Measurements from ENCODE around the gene RFT1.

DNA sequence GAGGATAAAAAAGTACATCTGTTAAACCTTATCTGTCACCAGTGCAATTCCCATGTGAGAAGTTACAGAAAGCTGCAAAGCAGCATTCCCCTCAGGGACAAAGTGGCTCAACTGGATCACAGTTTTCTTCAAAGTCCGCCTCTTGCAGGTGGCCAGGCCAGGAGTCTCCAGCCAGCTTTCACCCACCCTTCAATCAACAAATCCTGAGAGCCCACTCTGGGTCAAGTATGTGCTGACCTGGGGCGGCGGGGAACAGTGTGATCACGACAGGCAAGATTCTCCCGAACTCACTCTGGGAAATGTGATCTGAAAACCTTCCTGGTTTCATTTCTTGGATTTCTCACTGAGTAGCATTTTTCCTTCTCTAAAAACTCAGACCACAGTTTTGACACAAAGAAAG lies 39.2 kb downstream of the RFT1 start:
- no peak for TF ChIP-seq POLR2A (IDR thresholded peaks at IDR 0.05; ENCODE audit: low read depth, low read length)
- TF ChIP-seq, protein P1, sequence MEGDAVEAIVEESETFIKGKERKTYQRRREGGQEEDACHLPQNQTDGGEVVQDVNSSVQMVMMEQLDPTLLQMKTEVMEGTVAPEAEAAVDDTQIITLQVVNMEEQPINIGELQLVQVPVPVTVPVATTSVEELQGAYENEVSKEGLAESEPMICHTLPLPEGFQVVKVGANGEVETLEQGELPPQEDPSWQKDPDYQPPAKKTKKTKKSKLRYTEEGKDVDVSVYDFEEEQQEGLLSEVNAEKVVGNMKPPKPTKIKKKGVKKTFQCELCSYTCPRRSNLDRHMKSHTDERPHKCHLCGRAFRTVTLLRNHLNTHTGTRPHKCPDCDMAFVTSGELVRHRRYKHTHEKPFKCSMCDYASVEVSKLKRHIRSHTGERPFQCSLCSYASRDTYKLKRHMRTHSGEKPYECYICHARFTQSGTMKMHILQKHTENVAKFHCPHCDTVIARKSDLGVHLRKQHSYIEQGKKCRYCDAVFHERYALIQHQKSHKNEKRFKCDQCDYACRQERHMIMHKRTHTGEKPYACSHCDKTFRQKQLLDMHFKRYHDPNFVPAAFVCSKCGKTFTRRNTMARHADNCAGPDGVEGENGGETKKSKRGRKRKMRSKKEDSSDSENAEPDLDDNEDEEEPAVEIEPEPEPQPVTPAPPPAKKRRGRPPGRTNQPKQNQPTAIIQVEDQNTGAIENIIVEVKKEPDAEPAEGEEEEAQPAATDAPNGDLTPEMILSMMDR (IDR thresholded peaks at IDR 0.05; ENCODE audit: extremely low read depth in 1 of 2, insufficient read depth in 1 of 2, low read depth in 1 of 2, low read length in 2 of 2), result no peak
- TF ChIP-seq FOS (IDR thresholded peaks at IDR 0.05; ENCODE audit: borderline replicate concordance, insufficient read depth, low read length), result no peak
- no peak for TF ChIP-seq EZH2 (IDR thresholded peaks at IDR 0.05; ENCODE audit: borderline replicate concordance, low read depth, low read length, severe bottlenecking)
- no peak for TF ChIP-seq JUN (IDR thresholded peaks at IDR 0.05; ENCODE audit: borderline replicate concordance, insufficient read depth, insufficient read length, low read depth)
- TF ChIP-seq POLR2AphosphoS5 (IDR thresholded peaks at IDR 0.05; ENCODE audit: insufficient read depth, low read depth, low read length), result no peak
- TF ChIP-seq, protein P2, sequence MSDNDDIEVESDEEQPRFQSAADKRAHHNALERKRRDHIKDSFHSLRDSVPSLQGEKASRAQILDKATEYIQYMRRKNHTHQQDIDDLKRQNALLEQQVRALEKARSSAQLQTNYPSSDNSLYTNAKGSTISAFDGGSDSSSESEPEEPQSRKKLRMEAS (IDR thresholded peaks at IDR 0.05; ENCODE audit: insufficient read depth, insufficient read length), result no peak
- TF ChIP-seq GATA2 (IDR thresholded peaks at IDR 0.05; ENCODE audit: insufficient read depth, insufficient read length, low read depth, low read length), result no peak
- TF ChIP-seq MYC (IDR thresholded peaks at IDR 0.05; ENCODE audit: low read depth, low read length), result no peak
